ENCODE measurements around the gene NDST4.
"Not testable (repeated sequence)": the region's sequence is repeated elsewhere in the genome, so short reads cannot be mapped to it uniquely, and the experiment has no call there.

Gene NDST4

GRCh38 chr4:115053313-115053712 lies 60.1 kb downstream of the NDST4 start:
- no peak for DNase-seq

GRCh38 chr4:115042496-115042895 lies 70.9 kb downstream of the NDST4 start:
- DNase-seq: no peak

- no peak for DNase-seq
Observed at GRCh38 chr4:115030281-115030680, 83.1 kb downstream of the NDST4 start.

- no peak for DNase-seq
Observed at GRCh38 chr4:115028682-115029410, 84.6 kb downstream of the NDST4 start.

- DNase-seq: no peak
Observed at GRCh38 chr4:114999880-115000279, 113.5 kb downstream of the NDST4 start.

- DNase-seq: no peak
Observed at GRCh38 chr4:114998316-114998715, 115.1 kb downstream of the NDST4 start.

GRCh38 chr4:114997576-114998247 lies 115.7 kb downstream of the NDST4 start:
- no peak for DNase-seq

GRCh38 chr4:114986133-114986532 lies 127.3 kb downstream of the NDST4 start:
- DNase-seq: no peak

GRCh38 chr4:114980932-114981708 lies 132.3 kb downstream of the NDST4 start:
- no peak for DNase-seq

- DNase-seq: not testable (repeated sequence)
Observed at GRCh38 chr4:114980399-114980798, 133.0 kb downstream of the NDST4 start.

- no peak for DNase-seq
Observed at GRCh38 chr4:114976901-114977300, 136.5 kb downstream of the NDST4 start.

- no peak for DNase-seq
Observed at GRCh38 chr4:114964026-114964425, 149.4 kb downstream of the NDST4 start.

- DNase-seq: no peak
Observed at GRCh38 chr4:114945616-114946015, 167.8 kb downstream of the NDST4 start.

- DNase-seq: no peak
Observed at GRCh38 chr4:114941503-114941902, 171.9 kb downstream of the NDST4 start.

GRCh38 chr4:114927881-114928280 lies 185.5 kb downstream of the NDST4 start:
- no peak for DNase-seq

- no peak for DNase-seq
Observed at GRCh38 chr4:114926583-114926982, 186.8 kb downstream of the NDST4 start.

GRCh38 chr4:114924311-114924710 lies 189.1 kb downstream of the NDST4 start:
- DNase-seq: no peak

GRCh38 chr4:114922592-114922933 lies 190.9 kb downstream of the NDST4 start:
- DNase-seq: no peak

GRCh38 chr4:114921790-114922591 lies 191.4 kb downstream of the NDST4 start:
- DNase-seq: no peak

- DNase-seq: no peak
Observed at GRCh38 chr4:114921191-114921590, 192.2 kb downstream of the NDST4 start.

GRCh38 chr4:114911111-114911510 lies 202.3 kb downstream of the NDST4 start:
- no peak for DNase-seq

GRCh38 chr4:114907568-114907967 lies 205.9 kb downstream of the NDST4 start:
- DNase-seq: no peak

- no peak for DNase-seq
Observed at GRCh38 chr4:114905017-114905416, 208.4 kb downstream of the NDST4 start.
